Measurements from ENCODE around the gene INPP5A.

DNA sequence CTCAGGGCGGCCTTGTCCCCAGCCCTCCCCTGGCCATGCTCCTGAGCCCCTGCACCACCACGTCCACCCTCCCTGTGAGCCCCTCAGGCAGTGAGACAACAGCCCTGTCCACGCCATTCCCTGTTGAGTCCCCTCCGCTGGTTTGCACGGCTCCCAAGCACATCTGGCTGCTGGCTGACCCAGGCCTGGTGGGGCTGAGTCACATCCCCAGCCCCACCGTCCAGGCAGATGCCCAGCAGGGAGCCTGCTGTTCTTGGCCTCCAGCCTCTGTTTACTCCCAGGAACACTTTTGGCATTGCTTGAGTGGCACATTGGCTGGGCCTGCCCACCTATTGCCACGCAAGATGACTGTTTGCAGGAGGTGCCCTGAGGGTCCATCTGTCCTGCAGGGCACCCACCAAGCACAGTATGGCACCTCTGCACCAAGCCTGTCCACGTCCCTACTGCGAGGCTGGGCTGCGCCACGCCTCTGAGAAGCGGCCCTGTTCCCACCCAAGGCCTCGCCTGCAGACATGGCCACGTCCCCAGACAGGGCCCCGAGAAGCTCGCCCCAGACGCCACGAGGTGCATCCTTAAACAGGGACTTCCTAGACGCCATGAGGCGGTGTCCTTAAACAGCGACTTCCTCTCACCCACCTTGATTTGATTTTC lies 48.4 kb upstream of the INPP5A start:
- TF ChIP-seq, protein P1, sequence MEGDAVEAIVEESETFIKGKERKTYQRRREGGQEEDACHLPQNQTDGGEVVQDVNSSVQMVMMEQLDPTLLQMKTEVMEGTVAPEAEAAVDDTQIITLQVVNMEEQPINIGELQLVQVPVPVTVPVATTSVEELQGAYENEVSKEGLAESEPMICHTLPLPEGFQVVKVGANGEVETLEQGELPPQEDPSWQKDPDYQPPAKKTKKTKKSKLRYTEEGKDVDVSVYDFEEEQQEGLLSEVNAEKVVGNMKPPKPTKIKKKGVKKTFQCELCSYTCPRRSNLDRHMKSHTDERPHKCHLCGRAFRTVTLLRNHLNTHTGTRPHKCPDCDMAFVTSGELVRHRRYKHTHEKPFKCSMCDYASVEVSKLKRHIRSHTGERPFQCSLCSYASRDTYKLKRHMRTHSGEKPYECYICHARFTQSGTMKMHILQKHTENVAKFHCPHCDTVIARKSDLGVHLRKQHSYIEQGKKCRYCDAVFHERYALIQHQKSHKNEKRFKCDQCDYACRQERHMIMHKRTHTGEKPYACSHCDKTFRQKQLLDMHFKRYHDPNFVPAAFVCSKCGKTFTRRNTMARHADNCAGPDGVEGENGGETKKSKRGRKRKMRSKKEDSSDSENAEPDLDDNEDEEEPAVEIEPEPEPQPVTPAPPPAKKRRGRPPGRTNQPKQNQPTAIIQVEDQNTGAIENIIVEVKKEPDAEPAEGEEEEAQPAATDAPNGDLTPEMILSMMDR (IDR thresholded peaks at IDR 0.05) = no peak
- no peak for TF ChIP-seq POLR2A (IDR thresholded peaks at IDR 0.05)
- TF ChIP-seq EP300 (IDR thresholded peaks at IDR 0.05; ENCODE audit: low read depth) = no peak

Data from transverse colon (tissue), 3 donors.